IMR-90 (cell line): ENCODE data around the gene OR51A4. TPM values are rescaled to one million over a fixed set of nuclear protein-coding genes. Genes with fewer than 3 reads are reported as not detected.

Experiments used
- ATAC-seq: fragments of 200-7000 bp; cut with Tn5 transposase; 2 replicates; pipeline ENCODE4 v1.9.1; 2020; ENCODE audit warnings: low read depth, mild to moderate bottlenecking, moderate library complexity
- BruUV-seq: library from RNA; stranded (reverse); fragments of 400-500 nt; replicated peaks from 2 replicates; lab custom pipeline; 2021; lab: Mats Ljungman, UMichigan
- CTCF ChIA-PET: fragments of 300-600 bp; formaldehyde crosslinking; extraction: SDS; loops from one replicate; lab custom pipeline; 2021; ENCODE audit warnings: antibody characterized with exemption; lab: Yijun Ruan, JAX
- POLR2A ChIA-PET: fragments of 300-600 bp; sonication (Branson Sonifier 250); formaldehyde crosslinking; loops from one replicate; lab custom pipeline; 2022; ENCODE audit warnings: antibody characterized with exemption; ENCODE audit not compliant: unreplicated experiment; lab: Charles Lee
- DNase-seq: peaks from one replicate; pipeline ENCODE4 v3.0.0; 2013
- H2AFZ ChIP-seq: replicated peaks from 2 replicates; pipeline ENCODE3; 2013; ENCODE audit warnings: low read length, mild to moderate bottlenecking; ENCODE audit not compliant: poor library complexity
- H2AK5ac ChIP-seq: 2 replicates; pipeline ENCODE4 v1.6.1; 2013; ENCODE audit warnings: low read depth, low read length, inconsistent platforms
- H2AK9ac ChIP-seq: replicated peaks from 2 replicates; pipeline ENCODE3; 2013; ENCODE audit warnings: mild to moderate bottlenecking, low read depth, low read length, moderate library complexity; ENCODE audit not compliant: poor library complexity
- H2BK120ac ChIP-seq: 2 replicates; pipeline ENCODE4 v1.6.1; 2013; ENCODE audit warnings: low read depth, low read length, inconsistent platforms
- H2BK15ac ChIP-seq: 3 replicates; pipeline ENCODE4 v1.6.1; 2013; ENCODE audit warnings: low read depth, low read length, inconsistent platforms
- H2BK20ac ChIP-seq: 2 replicates; pipeline ENCODE4 v1.6.1; 2013; ENCODE audit warnings: low read depth, mild to moderate bottlenecking, inconsistent platforms, low read length, moderate library complexity
- H2BK5ac ChIP-seq: 2 replicates; pipeline ENCODE4 v1.6.1; 2013; ENCODE audit warnings: mild to moderate bottlenecking, low read depth, low read length, inconsistent platforms; ENCODE audit not compliant: poor library complexity, severe bottlenecking
- H3K14ac ChIP-seq: replicated peaks from 2 replicates; pipeline ENCODE4 v1.6.1; 2013; ENCODE audit warnings: low read depth, low read length, inconsistent platforms
- H3K18ac ChIP-seq: 2 replicates; pipeline ENCODE4 v1.6.1; 2013; ENCODE audit warnings: low read depth, low read length, control low read depth
- H3K23ac ChIP-seq: 2 replicates; pipeline ENCODE4 v1.6.1; 2013; ENCODE audit warnings: low read depth, low read length, inconsistent platforms
- H3K27ac ChIP-seq: 2 replicates; pipeline ENCODE4 v1.5.1; 2013; ENCODE audit warnings: mild to moderate bottlenecking, control low read depth, low read length; ENCODE audit not compliant: insufficient read depth
- H3K27me3 ChIP-seq: 2 replicates; pipeline ENCODE4 v1.6.1; 2013; ENCODE audit warnings: low read length; ENCODE audit not compliant: control insufficient read depth, insufficient read depth
- H3K36me3 ChIP-seq: 2 replicates; pipeline ENCODE4 v1.6.1; 2013; ENCODE audit warnings: low read length, mixed read lengths; ENCODE audit not compliant: control insufficient read depth, insufficient read depth
- H3K4ac ChIP-seq: 2 replicates; pipeline ENCODE4 v1.6.1; 2013; ENCODE audit warnings: low read depth, low read length, inconsistent platforms
- H3K4me1 ChIP-seq: 2 replicates; pipeline ENCODE4 v1.6.1; 2013; ENCODE audit warnings: low read length, mixed read lengths; ENCODE audit not compliant: control insufficient read depth, insufficient read depth
- H3K4me2 ChIP-seq: 2 replicates; pipeline ENCODE4 v1.6.1; 2013; ENCODE audit warnings: low read depth, mild to moderate bottlenecking, control low read depth, low read length, moderate library complexity
- H3K4me3 ChIP-seq: 2 replicates; pipeline ENCODE4 v1.5.1; 2013; ENCODE audit warnings: low read depth, mild to moderate bottlenecking, control low read depth, low read length, moderate library complexity; ENCODE audit not compliant: insufficient read depth
- H3K56ac ChIP-seq: 2 replicates; pipeline ENCODE4 v1.6.1; 2013; ENCODE audit warnings: low read length, inconsistent platforms; ENCODE audit not compliant: insufficient read depth; ENCODE audit errors: extremely low read depth
- H3K79me1 ChIP-seq, 2 experiments: 2 replicates each; pipeline ENCODE4 v1.6.1; 2013; ENCODE audit warnings: low read length in 2 of 2, inconsistent platforms in 1 of 2, low read depth in 1 of 2
- H3K9ac ChIP-seq: 2 replicates; pipeline ENCODE4 v1.6.1; 2013; ENCODE audit warnings: low read depth, low read length, control low read depth
- H3K9me1 ChIP-seq: 2 replicates; pipeline ENCODE4 v1.6.1; 2013; ENCODE audit warnings: low read length, inconsistent platforms; ENCODE audit not compliant: insufficient read depth
- H3K9me3 ChIP-seq: 2 replicates; pipeline ENCODE4 v1.6.1; 2013; ENCODE audit warnings: low read length; ENCODE audit not compliant: control insufficient read depth, insufficient read depth
- H4K20me1 ChIP-seq: 2 replicates; pipeline ENCODE4 v1.6.1; 2013; ENCODE audit warnings: low read length, inconsistent platforms; ENCODE audit not compliant: insufficient read depth
- H4K5ac ChIP-seq: 2 replicates; pipeline ENCODE4 v1.6.1; 2013; ENCODE audit warnings: mild to moderate bottlenecking, low read depth, low read length, control low read depth
- H4K8ac ChIP-seq, 2 experiments: 2 replicates each; pipeline ENCODE4 v1.6.1; 2013; ENCODE audit warnings: low read depth in 2 of 2, low read length in 2 of 2, control low read depth in 1 of 2, inconsistent platforms in 1 of 2
- H4K91ac ChIP-seq: 2 replicates; pipeline ENCODE4 v1.6.1; 2013; ENCODE audit warnings: low read depth, low read length, inconsistent platforms; ENCODE audit not compliant: insufficient read depth
- CEBPB ChIP-seq: IDR thresholded peaks from 2 replicates; pipeline ENCODE4 v1.6.1; 2012; ENCODE audit warnings: low read depth, low read length, improper control_type of control experiment
- CHD1 ChIP-seq: IDR thresholded peaks from 2 replicates; pipeline ENCODE4 v1.6.1; 2012; ENCODE audit warnings: low read depth, low read length, improper control_type of control experiment
- CTCF ChIP-seq: conservative IDR thresholded peaks from 2 replicates; pipeline ENCODE4 v1.5.1; 2012; ENCODE audit warnings: mild to moderate bottlenecking, low read depth, low read length, improper control_type of control experiment
- MAFK ChIP-seq: IDR thresholded peaks from 2 replicates; pipeline ENCODE4 v1.6.1; 2012; ENCODE audit warnings: low read depth, low read length, improper control_type of control experiment
- MXI1 ChIP-seq: IDR thresholded peaks from 2 replicates; pipeline ENCODE4 v1.6.1; 2012; ENCODE audit warnings: low read depth, mild to moderate bottlenecking, low read length, moderate library complexity, borderline replicate concordance
- RAD21 ChIP-seq: IDR thresholded peaks from 2 replicates; pipeline ENCODE4 v1.6.1; 2012; ENCODE audit warnings: low read length, improper control_type of control experiment
- SMC3 ChIP-seq: fragments of 150-350 bp; IDR thresholded peaks from 2 replicates; pipeline ENCODE4 v1.6.1; 2016; ENCODE audit warnings: low read depth, mild to moderate bottlenecking, antibody characterized with exemption, low read length, moderate library complexity
- WGBS, 2 experiments: methylation state at CpG; one replicate each; pipeline versions ENCODE4 v1.1.5 to v1.1.7; 2013; ENCODE audit warnings: missing lambda C conversion rate in 2 of 2; ENCODE audit not compliant: insufficient read length in 1 of 2; ENCODE audit errors: extremely low coverage in 2 of 2; 5-methylcytosine and 5-hydroxymethylcytosine counted together
- dilution Hi-C: fragments of 300-500 bp; cut with HindIII; formaldehyde crosslinking; loops from one replicate; pipeline ENCODE4 v1.14.3; 2018; ENCODE audit warnings: low sequenced_read_pairs; ENCODE audit not compliant: unreplicated experiment
- in situ Hi-C: fragments of 300-500 bp; cut with MboI; formaldehyde crosslinking; loops from 3 replicates; pipeline ENCODE4 v1.14.3; 2019; ENCODE audit warnings: low sequenced_read_pairs, inconsistent platforms, mixed read lengths
- intact Hi-C: fragments of 100-400 bp; cut with micrococcal nuclease; formaldehyde crosslinking; loops from 2 replicates; pipeline ENCODE4 v1.10.0; 2022
- polyA plus RNA-seq, 3 experiments: library from polyadenylated mRNA; depleted of rRNA; stranded (reverse); fragments of >200 nt; gene quantifications; 2 replicates each; pipeline ENCODE4 v1.2.3, GENCODE V29; 2012; ENCODE audit warnings: low replicate concordance in 1 of 3
- total RNA-seq: library from RNA; depleted of rRNA; stranded (reverse); fragments of >200 nt; gene quantifications from 2 replicates; pipeline ENCODE4 v1.2.3, GENCODE V29; 2012

The OR51A4 gene
- total and polyA plus RNA-seq, 2 of the 4 experiments (the other 2 are of a cell fraction) = not detected

- H4K5ac ChIP-seq = no peak overlapping the region
- no peak overlapping the region for H2BK20ac ChIP-seq
- ATAC-seq (no peak; the same call in 1 of the 2 replicates), DNase-seq (peak; percentile 12)
- H4K20me1 ChIP-seq = no peaks in the 10 kb centered on the region
- BruUV-seq = no TSS peak
- ChIA-PET CTCF (interaction anchor here (1.0 to 1.1 kb wide), 2 partner anchors 9 to 354 kb away, joined by 3 to 8 read pairs; partner anchors contain the start of gene OR51D1), POLR2A (no interaction called here)
- no peak overlapping the region for H3K4ac ChIP-seq
- H3K4me2 ChIP-seq = no peak overlapping the region
- H3K56ac ChIP-seq = no peak overlapping the region
- intact Hi-C loops (no loop called here), dilution Hi-C loops (no loop called here), in situ Hi-C loops (loop anchor here (5.0 kb wide), 1 partner anchor 354 kb away; the partner anchor contains the start of gene OR51D1)
- H3K4me3 ChIP-seq = no peak overlapping the region
- no peak overlapping the region for H3K27ac ChIP-seq
- no peak overlapping the region for H2AFZ ChIP-seq
- H3K79me1 ChIP-seq = no peaks in the 10 kb centered on the region
- no peak overlapping the region for H3K23ac ChIP-seq
- H3K27me3 ChIP-seq = no peaks in the 10 kb centered on the region; the same call in 1 of the 2 replicates
- H3K9ac ChIP-seq = no peak overlapping the region
- no peak overlapping the region for H4K91ac ChIP-seq
- H3K14ac ChIP-seq = no peak overlapping the region
- H2BK5ac ChIP-seq = no peak overlapping the region
- H3K4me1 ChIP-seq = no peaks in the 10 kb centered on the region
- TF ChIP-seq SMC3 = peak; percentile 11; the same call in 1 of the 2 replicates
- peak; percentile 34 for TF ChIP-seq CTCF
- no peak for TF ChIP-seq MAFK
- TF ChIP-seq RAD21 = peak; percentile 45; the same call in 1 of the 2 replicates
- TF ChIP-seq CEBPB = no peak
- TF ChIP-seq MXI1 = no peak
- TF ChIP-seq CHD1 = no peak
- H2BK15ac ChIP-seq = no peak overlapping the region
- no CpG with 5 or more reads among the region's 1 CpG for WGBS, 2 experiments
- no peak overlapping the region for H3K18ac ChIP-seq
- no peak overlapping the region for H4K8ac ChIP-seq
- no peaks in the 10 kb centered on the region for H3K9me3 ChIP-seq
- no peak overlapping the region for H2AK5ac ChIP-seq
- H3K9me1 ChIP-seq = no peaks in the 10 kb centered on the region
- no peak overlapping the region for H2AK9ac ChIP-seq
- H3K36me3 ChIP-seq = no peaks in the 10 kb centered on the region
- H2BK120ac ChIP-seq = no peak overlapping the region
Measured at GRCh38 chr11:4991060-4991459, 43.7 kb upstream of the OR51A4 start.
